C1 segment of cervical spinal cord (tissue), 14 donors: ENCODE results near the gene CENPP.

Experiments used
- DNase-seq, 14 donors: peaks; one replicate each; lab custom pipeline; 2025; lab: John Stamatoyannopoulos, UW

The CENPP gene

GRCh38 chr9:92312887-92313623 lies 12.7 kb upstream of the CENPP start:
- no peak for DNase-seq

- no peak for DNase-seq
These were observed 12.1 kb upstream of the CENPP start for GRCh38 chr9:92313624-92314012.

- DNase-seq = no peak
These were observed 10.3 kb upstream of the CENPP start for GRCh38 chr9:92315456-92315855.

GRCh38 chr9:92324431-92324830 lies 1.3 kb upstream of the CENPP start:
- DNase-seq = no peak

GRCh38 chr9:92324889-92325268 lies 874 bp upstream of the CENPP start:
- peak in 1 of 14 donors; percentile 71 for DNase-seq

GRCh38 chr9:92325991-92326500 lies 293 bp downstream of the CENPP start:
- DNase-seq = peak in 1 of 14 donors; percentile 26

GRCh38 chr9:92327283-92327850 lies 1.6 kb downstream of the CENPP start:
- no peak for DNase-seq

GRCh38 chr9:92328225-92328624 lies 2.5 kb downstream of the CENPP start:
- no peak for DNase-seq

- no peak for DNase-seq
These were observed 7.0 kb downstream of the CENPP start for GRCh38 chr9:92332577-92333281.

- no peak for DNase-seq
These were observed 7.5 kb downstream of the CENPP start for GRCh38 chr9:92333282-92333634.

- no peak for DNase-seq
These were observed 15.8 kb downstream of the CENPP start for GRCh38 chr9:92341578-92341977.

- DNase-seq = no peak
These were observed 17.2 kb downstream of the CENPP start for GRCh38 chr9:92342825-92343488.

- DNase-seq = no peak
These were observed 19.8 kb downstream of the CENPP start for GRCh38 chr9:92345582-92345981.

- DNase-seq = no peak
These were observed 24.3 kb downstream of the CENPP start for GRCh38 chr9:92349771-92350739.

- DNase-seq = no peak
These were observed 25.0 kb downstream of the CENPP start for GRCh38 chr9:92350740-92351133.

GRCh38 chr9:92353051-92353450 lies 27.3 kb downstream of the CENPP start:
- DNase-seq = no peak

- DNase-seq = no peak
These were observed 33.7 kb downstream of the CENPP start for GRCh38 chr9:92359394-92359995.

- no peak for DNase-seq
These were observed 34.3 kb downstream of the CENPP start for GRCh38 chr9:92360083-92360482.

GRCh38 chr9:92369075-92369474 lies 43.3 kb downstream of the CENPP start:
- DNase-seq = no peak

- DNase-seq = no peak
These were observed 47.4 kb downstream of the CENPP start for GRCh38 chr9:92373167-92373566.

- no peak for DNase-seq
These were observed 52.1 kb downstream of the CENPP start for GRCh38 chr9:92377876-92378275.
